ENCODE results near the gene TNIK. TPM values are rescaled to one million over a fixed set of nuclear protein-coding genes. Genes with fewer than 3 reads are reported as not detected.

Gene TNIK
- total and polyA plus RNA-seq, 4 donors: 3.7 to 9.8 (median 5.2) TPM

DNA sequence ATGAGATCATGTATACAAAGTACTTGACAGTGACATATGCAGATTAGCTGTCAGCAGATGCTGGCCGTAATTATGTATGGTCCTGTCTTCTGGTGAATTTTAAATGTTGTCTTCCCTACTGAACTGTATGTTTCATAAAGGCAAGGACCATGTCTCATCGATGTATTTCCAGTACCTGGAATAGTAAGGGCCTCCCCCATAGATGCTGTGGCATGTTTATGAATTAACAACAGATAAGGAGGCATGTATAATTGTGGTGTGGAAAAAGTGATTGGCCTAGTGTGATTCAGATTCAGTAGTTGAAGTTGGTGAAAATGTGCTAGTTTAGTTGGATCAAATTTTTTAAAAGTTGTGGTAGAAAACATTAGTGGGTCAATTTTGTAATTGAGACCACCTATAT lies 231.0 kb downstream of the TNIK start:
- TF ChIP-seq SP1 (IDR thresholded peaks at IDR 0.05) (no peak), RAD21 (IDR thresholded peaks at IDR 0.05) (no peak), FOXA2 (IDR thresholded peaks at IDR 0.05) (no peak), EGR1 (IDR thresholded peaks at IDR 0.05; ENCODE audit: low read depth in 2 of 2) (no peak), NR2F2 (IDR thresholded peaks at IDR 0.05) (no peak)
- TF ChIP-seq, protein P1, sequence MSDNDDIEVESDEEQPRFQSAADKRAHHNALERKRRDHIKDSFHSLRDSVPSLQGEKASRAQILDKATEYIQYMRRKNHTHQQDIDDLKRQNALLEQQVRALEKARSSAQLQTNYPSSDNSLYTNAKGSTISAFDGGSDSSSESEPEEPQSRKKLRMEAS (IDR thresholded peaks at IDR 0.05): no peak
- TF ChIP-seq, protein P2, sequence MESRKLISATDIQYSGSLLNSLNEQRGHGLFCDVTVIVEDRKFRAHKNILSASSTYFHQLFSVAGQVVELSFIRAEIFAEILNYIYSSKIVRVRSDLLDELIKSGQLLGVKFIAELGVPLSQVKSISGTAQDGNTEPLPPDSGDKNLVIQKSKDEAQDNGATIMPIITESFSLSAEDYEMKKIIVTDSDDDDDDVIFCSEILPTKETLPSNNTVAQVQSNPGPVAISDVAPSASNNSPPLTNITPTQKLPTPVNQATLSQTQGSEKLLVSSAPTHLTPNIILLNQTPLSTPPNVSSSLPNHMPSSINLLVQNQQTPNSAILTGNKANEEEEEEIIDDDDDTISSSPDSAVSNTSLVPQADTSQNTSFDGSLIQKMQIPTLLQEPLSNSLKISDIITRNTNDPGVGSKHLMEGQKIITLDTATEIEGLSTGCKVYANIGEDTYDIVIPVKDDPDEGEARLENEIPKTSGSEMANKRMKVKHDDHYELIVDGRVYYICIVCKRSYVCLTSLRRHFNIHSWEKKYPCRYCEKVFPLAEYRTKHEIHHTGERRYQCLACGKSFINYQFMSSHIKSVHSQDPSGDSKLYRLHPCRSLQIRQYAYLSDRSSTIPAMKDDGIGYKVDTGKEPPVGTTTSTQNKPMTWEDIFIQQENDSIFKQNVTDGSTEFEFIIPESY (IDR thresholded peaks at IDR 0.05): no peak

DNA sequence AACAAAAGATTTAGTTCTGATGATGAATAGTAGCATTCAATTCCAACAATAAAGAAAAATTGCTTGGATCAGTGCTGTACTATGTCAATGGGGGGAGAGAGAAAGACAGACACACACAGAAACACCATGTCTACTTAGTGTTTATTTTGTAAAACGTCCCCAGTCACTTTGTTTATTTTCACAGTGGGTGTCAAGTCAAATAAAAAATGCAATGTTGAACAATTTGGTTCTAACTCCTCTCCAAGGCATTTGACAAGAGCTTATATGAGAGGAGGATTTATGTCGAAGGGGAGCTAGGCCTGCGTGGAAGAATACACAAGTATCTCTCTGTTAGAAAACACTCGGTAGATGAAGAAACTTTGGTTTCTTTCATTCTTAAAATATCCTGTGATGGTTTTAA lies 232.0 kb downstream of the TNIK start:
- H3K9ac ChIP-seq (ENCODE audit: low read depth in 1 of 2, low read length in 2 of 2): no peak overlapping the region
- no peaks in the 10 kb centered on the region for H3K36me3 ChIP-seq (ENCODE audit: control insufficient read depth in 4 of 4, insufficient read depth in 3 of 4, low read depth in 1 of 4, low read length in 3 of 4)
- no peaks in the 10 kb centered on the region for H3K27me3 ChIP-seq (ENCODE audit: control insufficient read depth in 4 of 4, insufficient read depth in 4 of 4, low read length in 3 of 4)
- H3K9me3 ChIP-seq (ENCODE audit: control insufficient read depth in 4 of 4, low read length in 3 of 4): peaks cover 0 to 1% (median 0%) of the 10 kb centered on the region in 4 donors
- 67% methylated on average over 4 of the region's 4 CpGs for WGBS
- H3K4me1 ChIP-seq (ENCODE audit: control insufficient read depth in 4 of 4, insufficient read depth in 4 of 4, low read length in 3 of 4): no peaks in the 10 kb centered on the region
- no peak overlapping the region for H3K4me3 ChIP-seq (ENCODE audit: low read depth in 1 of 3, low read length in 3 of 3)
- DNase-seq (ENCODE audit: low spot score): no peak
- no peak overlapping the region for H3K27ac ChIP-seq (ENCODE audit: low read depth in 1 of 2, low read length in 2 of 2)
- TF ChIP-seq JUND (IDR thresholded peaks at IDR 0.05) (no peak), RAD21 (IDR thresholded peaks at IDR 0.05) (no peak), HNF4G (IDR thresholded peaks at IDR 0.05) (no peak), HNF4A (conservative IDR thresholded peaks at IDR 0.05) (no peak), FOXA2 (IDR thresholded peaks at IDR 0.05) (no peak), TAF1 (conservative IDR thresholded peaks at IDR 0.05) (no peak), NR2F2 (IDR thresholded peaks at IDR 0.05) (no peak), YY1 (IDR thresholded peaks at IDR 0.05) (no peak), EGR1 (IDR thresholded peaks at IDR 0.05; ENCODE audit: low read depth in 2 of 2) (no peak), SP1 (IDR thresholded peaks at IDR 0.05) (no peak)
- TF ChIP-seq, protein P1 (IDR thresholded peaks at IDR 0.05): no peak
- TF ChIP-seq, protein P3, sequence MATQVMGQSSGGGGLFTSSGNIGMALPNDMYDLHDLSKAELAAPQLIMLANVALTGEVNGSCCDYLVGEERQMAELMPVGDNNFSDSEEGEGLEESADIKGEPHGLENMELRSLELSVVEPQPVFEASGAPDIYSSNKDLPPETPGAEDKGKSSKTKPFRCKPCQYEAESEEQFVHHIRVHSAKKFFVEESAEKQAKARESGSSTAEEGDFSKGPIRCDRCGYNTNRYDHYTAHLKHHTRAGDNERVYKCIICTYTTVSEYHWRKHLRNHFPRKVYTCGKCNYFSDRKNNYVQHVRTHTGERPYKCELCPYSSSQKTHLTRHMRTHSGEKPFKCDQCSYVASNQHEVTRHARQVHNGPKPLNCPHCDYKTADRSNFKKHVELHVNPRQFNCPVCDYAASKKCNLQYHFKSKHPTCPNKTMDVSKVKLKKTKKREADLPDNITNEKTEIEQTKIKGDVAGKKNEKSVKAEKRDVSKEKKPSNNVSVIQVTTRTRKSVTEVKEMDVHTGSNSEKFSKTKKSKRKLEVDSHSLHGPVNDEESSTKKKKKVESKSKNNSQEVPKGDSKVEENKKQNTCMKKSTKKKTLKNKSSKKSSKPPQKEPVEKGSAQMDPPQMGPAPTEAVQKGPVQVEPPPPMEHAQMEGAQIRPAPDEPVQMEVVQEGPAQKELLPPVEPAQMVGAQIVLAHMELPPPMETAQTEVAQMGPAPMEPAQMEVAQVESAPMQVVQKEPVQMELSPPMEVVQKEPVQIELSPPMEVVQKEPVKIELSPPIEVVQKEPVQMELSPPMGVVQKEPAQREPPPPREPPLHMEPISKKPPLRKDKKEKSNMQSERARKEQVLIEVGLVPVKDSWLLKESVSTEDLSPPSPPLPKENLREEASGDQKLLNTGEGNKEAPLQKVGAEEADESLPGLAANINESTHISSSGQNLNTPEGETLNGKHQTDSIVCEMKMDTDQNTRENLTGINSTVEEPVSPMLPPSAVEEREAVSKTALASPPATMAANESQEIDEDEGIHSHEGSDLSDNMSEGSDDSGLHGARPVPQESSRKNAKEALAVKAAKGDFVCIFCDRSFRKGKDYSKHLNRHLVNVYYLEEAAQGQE (IDR thresholded peaks at IDR 0.05): no peak

More for the DNA sequence above, 231.0 kb downstream of the TNIK start:
- Histone ChIP-seq H3K9me3 (ENCODE audit: control insufficient read depth in 4 of 4, low read length in 3 of 4) (peaks cover 0 to 1% (median 0%) of the 10 kb centered on the region in 4 donors), H3K36me3 (ENCODE audit: control insufficient read depth in 4 of 4, insufficient read depth in 3 of 4, low read depth in 1 of 4, low read length in 3 of 4) (no peaks in the 10 kb centered on the region), H3K4me1 (ENCODE audit: control insufficient read depth in 4 of 4, insufficient read depth in 4 of 4, low read length in 3 of 4) (no peaks in the 10 kb centered on the region), H3K27me3 (ENCODE audit: control insufficient read depth in 4 of 4, insufficient read depth in 4 of 4, low read length in 3 of 4) (no peaks in the 10 kb centered on the region), H3K27ac (ENCODE audit: low read depth in 1 of 2, low read length in 2 of 2) (no peak overlapping the region), H3K4me3 (ENCODE audit: low read depth in 1 of 3, low read length in 3 of 3) (no peak overlapping the region), H3K9ac (ENCODE audit: low read depth in 1 of 2, low read length in 2 of 2) (no peak overlapping the region)
- no peak for DNase-seq (ENCODE audit: low spot score)
- 95% methylated on average over 2 of the region's 2 CpGs for WGBS
